Gastrocnemius medialis (tissue), 4 donors: ENCODE measurements around the gene GTSE1.

Source experiments
- POLR2A ChIP-seq, 2 donors: fragments of 450-650 bp; IDR thresholded peaks; one replicate each; pipeline ENCODE4 v1.6.1; 2017; ENCODE audit warnings: antibody characterized with exemption in 2 of 2, mild to moderate bottlenecking in 2 of 2, moderate library complexity in 2 of 2
- TF ChIP-seq, protein P1 (sequence below), 5 experiments: fragments of 450-650 bp in 3 of 5; fragments of 200-600 bp in 2 of 5; sonication (generic) in 2 of 5; IDR thresholded peaks in 4 of 5; conservative IDR thresholded peaks in 1 of 5; 1 replicate in 4 of 5; 2 replicates in 1 of 5; pipeline ENCODE4 v1.5.1; 2016 to 2019; ENCODE audit warnings: antibody characterized with exemption in 5 of 5, mild to moderate bottlenecking in 3 of 5, moderate library complexity in 3 of 5

DNA sequence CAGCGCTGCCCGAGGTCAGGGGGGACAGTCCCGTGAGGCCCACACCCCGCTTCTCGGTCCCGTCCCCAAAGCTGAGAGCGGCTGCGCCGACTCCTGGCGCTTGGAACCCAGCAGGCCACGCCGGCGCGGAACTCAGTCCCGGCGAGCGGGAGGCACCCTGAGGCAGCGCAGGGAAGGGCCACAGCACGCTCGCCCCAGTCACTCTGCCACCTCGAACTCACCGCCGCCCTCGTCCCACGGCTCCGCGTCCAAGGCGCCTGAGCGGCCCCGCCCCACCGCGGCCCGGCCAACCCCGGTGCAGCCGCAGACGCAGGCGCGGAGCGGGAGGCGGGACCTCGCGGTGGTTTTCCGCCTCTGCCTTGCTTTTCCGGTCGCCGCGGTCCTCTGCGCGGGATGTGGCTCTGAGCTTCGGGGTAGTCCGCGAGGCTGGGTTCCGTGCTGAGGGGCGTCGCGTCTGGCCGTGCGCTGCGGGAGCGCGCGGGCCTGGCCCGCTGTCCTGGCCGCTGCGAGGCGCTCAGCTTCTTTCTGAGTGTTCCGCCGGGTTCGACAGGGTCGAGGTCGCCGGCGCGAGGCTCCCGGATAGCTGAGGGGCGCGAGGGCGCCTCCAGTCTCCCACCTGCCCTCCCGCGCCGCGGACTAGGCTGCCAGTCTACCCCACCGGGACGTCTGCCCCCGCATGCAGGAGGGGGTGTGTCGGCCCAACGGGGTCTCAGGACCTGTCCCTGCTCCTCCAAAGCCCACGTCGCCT, 46.5 kb upstream of the GTSE1 start, which contains the start of gene CDPF1:
- TF ChIP-seq, protein P1, sequence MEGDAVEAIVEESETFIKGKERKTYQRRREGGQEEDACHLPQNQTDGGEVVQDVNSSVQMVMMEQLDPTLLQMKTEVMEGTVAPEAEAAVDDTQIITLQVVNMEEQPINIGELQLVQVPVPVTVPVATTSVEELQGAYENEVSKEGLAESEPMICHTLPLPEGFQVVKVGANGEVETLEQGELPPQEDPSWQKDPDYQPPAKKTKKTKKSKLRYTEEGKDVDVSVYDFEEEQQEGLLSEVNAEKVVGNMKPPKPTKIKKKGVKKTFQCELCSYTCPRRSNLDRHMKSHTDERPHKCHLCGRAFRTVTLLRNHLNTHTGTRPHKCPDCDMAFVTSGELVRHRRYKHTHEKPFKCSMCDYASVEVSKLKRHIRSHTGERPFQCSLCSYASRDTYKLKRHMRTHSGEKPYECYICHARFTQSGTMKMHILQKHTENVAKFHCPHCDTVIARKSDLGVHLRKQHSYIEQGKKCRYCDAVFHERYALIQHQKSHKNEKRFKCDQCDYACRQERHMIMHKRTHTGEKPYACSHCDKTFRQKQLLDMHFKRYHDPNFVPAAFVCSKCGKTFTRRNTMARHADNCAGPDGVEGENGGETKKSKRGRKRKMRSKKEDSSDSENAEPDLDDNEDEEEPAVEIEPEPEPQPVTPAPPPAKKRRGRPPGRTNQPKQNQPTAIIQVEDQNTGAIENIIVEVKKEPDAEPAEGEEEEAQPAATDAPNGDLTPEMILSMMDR (IDR thresholded peaks at IDR 0.05 in 4 of 5, conservative IDR thresholded peaks at IDR 0.05 in 1 of 5): peak in 1 of 5 experiments; percentile 12
- TF ChIP-seq POLR2A (IDR thresholded peaks at IDR 0.05): peak; percentile 89 to 90
